Activated effector memory CD4-positive, alpha-beta T cell treated with Interleukin-2 at 50 U/mL for 16 hours (primary cell): ENCODE data around the gene MMAB.

Source experiments
- DNase-seq: peaks from one replicate; pipeline ENCODE4 v3.0.0-alpha.2; 2020

MMAB gene

GRCh38 chr12:109581856-109582255 is 8.6 kb upstream of the MMAB start:
- DNase-seq = no peak

- no peak for DNase-seq
Measured at GRCh38 chr12:109581334-109581691, 8.0 kb upstream of the MMAB start.

DNA sequence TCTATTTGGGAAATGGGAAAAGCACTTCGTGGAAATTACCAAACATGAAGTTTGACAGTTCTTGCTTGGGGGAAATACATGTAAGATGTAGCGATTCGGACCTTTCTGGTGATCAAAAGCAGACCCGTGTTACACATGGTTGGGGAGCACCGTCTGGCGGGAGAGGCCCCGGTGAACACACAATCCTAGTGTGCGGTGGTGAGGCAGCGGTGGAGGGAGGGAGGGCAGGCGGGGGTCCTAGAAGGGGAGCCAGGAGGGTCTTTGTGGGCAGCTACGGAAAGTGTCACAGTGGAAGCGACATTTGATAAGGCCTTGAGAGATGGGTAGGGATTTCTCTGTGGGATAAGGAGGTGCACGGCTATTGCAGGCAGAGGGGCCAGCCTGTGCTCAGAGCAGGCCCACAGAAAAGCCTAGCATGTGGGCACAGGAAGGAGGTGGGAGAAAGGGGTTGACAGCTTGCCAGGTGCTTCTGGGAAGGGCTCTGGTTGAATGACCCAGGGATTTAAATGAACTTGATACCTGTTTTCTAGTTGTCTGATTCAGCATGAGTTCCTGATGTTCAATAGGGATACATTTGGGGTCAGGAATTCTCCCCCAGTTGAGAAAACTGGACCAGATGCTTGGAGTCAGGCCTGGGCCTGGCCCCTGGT is 7.5 kb upstream of the MMAB start:
- no peak for DNase-seq

GRCh38 chr12:109580272-109580671 is 7.0 kb upstream of the MMAB start:
- no peak for DNase-seq

DNA sequence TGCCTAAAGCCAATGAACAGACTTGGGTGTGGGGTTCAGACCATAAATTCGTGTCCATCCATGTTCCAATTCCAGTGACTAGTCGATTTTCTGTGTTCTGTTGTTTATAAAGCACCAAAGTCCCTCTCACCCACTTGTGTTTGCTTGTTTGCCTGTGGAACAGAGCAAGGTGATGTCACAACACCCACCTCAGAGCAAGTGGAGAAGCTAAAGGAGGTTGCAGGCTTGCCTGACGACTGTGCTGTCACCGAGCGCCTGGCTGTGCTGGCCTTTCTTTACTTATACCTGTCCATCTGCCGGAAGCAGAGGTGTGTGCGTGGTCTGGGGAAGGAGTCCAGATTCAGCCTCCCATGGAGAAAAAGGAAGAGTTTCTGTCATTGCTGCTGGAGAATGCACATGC is 6.3 kb upstream of the MMAB start:
- no peak for DNase-seq

DNA sequence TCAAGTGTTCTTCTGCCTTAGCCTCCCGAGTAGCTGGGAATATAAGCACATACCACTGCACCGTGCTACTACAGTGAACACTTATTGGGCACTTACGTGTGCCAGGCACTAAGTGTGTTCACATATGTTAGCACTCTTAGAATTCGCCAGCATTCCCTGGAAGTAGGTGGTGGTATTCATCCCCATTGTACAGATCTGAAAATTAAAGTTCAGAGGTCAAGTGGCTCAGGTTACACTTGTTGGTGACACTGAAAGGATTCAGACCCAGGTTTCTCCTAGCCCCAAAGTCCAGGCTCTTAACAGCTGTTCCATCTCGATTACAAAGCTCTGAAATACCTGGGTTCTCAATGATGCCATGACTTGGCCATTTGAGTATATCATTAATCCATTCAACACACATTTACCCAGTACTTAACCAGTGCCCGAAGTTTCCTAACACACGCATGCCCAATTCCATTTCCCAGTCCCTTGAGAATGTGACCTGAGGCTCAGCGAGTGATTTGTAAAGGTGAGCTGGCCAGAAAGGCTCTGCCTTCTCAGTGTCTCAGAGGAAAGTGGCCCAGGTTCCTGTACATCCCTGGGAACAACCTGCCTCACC is 5.1 kb upstream of the MMAB start:
- no peak for DNase-seq

DNA sequence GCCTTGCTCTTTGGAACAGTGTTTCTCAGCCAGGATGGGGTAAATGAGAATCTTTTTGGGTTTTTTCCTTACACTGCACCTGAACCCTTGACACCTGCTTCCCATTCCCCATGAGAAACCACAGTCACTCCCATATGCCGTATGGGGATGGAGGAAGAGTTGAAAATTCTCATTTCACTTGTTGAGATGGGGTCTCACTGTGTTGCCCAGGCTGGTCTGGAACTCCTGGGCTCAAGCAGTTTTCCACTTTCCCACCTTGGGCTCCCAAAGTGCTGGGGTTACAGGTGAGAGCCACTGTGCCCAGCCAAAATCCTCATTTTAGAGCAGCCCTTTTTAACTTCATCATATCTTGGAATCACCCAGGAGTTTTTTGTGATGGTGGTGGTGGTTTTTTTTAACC is 4.0 kb upstream of the MMAB start:
- no peak for DNase-seq

GRCh38 chr12:109575683-109576082 is 2.4 kb upstream of the MMAB start:
- DNase-seq = no peak

DNA sequence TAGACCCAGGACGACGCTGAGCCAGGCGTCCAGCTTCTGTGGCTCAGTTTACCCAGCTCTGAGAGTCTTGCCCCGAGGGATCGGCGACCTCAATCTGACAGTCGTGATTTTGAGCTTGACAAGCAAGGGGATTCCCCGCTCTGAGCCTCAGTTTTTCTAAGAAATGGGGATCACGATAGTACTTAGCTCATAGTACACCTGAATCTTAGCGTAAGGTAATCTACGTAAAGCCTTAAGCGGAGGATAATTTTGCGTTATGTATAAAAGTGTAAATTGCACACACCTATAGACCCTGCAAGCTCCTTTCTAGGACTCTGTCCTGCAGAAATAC is 575 bp upstream of the MMAB start:
- no peak for DNase-seq

DNA sequence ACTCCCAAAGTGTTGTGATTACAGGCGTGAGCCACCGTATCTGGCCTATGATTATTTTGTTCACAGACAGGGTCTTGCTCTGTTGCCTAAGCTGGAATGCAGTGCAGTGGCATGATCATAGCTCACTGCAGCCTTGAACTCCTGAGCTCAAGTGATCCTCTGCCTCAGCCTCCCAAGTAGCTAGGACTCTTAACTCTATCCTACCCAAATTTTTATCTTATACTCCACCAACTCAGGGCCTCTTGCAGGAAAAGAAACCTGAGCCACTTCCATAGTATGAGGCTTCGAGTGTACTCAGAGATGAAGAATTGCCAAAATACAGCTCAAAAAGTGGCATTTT is 828 bp downstream of the MMAB start:
- DNase-seq = no peak

DNA sequence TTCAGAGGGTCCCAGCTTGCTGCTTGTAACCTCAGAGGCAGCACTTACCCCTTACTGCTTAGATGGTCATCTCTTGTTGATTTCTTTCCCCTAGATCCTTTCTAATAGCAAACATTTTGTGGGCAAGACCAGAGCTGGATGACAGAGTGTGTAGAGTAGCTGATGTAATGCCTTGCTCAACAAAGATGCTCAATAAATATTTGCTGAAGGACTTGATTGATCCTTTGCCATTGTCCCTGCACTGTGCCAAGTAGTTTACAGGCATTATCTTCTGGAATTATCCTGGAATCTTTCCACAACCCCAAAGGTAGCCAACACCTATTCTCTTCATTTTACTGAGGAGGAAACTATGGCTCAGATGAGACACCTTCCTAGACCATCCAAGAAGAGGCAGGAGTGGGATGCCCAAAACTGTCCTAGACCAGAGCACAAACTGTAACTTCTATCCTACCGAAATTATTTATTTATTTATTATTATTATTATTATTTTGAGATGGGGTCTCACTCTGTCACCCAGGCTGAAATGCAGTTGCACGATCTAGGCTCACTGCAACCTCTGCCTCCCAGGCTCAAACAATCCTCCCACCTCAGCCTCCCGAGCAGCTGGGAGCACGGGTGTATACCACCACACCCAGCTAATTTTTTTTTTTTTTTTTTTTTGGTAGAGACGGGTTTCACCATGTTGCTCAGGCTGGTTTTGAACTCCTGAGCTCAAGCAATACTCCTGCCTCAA is 1.4 kb downstream of the MMAB start:
- DNase-seq = no peak

DNA sequence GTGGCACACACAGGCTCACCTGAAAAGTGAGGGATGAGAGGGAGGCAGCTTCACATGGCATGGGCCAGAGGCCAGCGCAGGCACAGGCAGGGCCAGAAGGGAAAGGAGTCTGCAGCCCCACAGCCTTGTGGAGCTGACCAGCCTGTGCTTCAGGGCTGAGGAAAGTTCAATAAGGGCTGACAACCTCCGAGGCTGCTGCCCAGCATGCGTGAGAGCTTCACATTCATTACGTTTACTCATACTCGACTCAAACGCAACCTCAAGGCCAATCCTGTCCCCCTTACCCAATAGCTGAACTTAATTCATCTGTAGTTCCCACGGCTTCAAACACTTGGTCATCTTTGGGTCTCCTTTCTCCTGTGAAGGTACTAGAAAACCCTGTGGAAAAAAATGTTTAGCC is 4.8 kb downstream of the MMAB start:
- no peak for DNase-seq

- DNase-seq = no peak
Measured at GRCh38 chr12:109567967-109568366, 5.3 kb downstream of the MMAB start.

DNA sequence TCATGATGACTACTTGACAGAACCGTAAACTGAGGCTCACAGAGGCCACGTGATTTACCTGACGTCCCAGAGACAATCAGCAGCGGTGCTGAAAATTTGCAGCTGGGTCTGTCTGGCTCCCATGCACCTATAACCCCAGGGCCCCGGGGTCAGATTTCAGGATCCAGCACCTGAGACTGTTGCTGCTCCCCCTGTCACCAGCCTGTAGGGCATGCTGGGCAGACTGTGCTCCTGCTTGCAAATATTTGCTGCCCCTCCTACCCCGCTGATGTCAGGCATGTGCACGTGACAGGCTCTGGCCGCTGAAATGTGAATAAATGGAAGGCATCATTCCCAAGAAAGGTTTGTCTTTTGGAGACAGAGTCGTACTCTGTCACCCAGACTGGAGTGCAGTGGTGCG is 6.0 kb downstream of the MMAB start:
- no peak for DNase-seq

DNA sequence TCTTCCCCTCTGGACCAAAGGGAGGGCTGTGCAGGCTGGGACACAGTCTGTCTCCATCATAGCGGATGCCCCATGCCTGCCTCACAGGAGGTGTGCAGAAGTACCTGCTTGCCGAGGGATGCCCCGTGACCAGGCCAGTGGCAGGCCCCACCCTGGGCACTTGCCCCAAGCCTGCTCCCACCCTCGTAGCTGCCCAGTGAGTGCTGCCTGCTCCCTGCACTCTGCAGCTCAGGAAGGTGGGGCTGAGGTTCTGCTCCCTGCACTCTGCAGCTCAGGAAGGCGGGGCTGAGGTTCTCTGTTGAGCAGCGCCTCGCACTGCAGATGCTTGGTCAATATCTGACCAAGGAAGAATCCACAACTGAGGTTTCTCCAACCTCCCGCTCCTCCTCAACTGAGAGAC is 6.9 kb downstream of the MMAB start:
- no peak for DNase-seq

DNA sequence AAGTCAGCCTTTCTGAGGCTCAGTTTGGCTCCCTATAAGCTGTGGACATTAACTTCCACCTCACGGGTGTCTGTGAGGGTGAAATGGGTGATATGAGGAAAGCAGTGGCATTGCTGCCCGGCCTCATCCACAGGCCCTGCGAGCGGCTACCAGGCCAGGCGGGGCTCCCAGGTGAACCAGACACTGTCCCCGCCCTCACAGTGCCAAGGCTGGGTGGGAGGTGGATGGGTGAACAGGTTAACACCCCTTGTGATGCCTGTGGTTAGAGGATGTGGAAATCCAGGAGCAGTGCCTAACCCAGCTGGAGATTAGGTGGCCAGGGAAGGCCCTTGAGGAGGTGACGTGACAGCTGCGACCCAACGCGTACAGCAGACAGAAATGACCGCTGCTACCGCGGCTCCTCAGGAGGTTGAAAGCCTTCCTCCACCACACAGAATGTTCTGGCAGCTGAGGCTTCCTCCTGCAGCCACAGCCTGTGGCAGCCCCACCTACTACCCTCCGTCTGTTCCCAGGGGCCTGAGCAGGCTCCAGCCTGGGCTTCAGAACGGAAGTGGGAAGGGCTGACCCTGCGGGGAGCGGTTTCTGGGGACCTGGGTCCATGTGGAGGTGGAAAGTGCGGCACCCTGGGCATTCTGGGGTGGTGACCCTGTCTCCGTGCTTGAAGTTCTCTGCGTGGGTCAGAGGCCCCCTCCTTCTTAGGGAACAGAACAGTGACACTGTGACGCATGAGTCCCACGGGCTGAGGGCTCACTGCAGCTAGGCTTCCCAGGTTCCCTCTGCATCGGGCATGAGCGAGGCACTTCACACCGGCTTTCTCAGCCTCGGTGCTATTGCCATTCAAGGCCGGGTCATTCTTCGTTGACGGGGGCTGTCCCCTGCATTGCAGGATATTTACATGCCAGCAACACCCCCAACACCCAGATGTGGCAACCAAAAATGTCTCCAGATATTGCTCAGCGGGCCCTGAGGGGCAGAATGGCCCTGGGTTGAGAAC is 9.7 kb downstream of the MMAB start:
- no peak for DNase-seq

GRCh38 chr12:109562871-109563270 is 10.4 kb downstream of the MMAB start:
- DNase-seq = no peak

- no peak for DNase-seq
Measured at GRCh38 chr12:109561711-109562030, 11.6 kb downstream of the MMAB start.

GRCh38 chr12:109560867-109561710 is 12.2 kb downstream of the MMAB start:
- no peak for DNase-seq

DNA sequence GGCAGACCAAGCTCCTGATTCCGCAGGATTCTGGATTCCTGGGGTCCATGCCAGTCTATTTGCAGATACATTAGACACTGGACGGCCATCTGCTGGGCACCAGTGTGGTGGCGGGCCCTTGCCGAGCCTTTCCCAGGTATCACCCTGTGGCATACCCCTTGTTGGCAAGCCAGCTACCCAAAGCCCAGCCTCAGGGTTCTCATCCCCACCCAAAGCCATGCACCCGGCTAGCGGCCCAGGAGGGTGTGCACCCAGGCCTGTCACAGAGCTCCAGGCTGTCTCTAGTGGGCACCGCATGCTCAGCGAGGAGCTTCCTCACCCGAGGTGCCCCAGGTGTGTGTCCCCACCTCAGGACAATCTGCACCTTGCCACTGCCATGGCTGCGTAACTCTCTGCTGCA is 13.7 kb downstream of the MMAB start:
- no peak for DNase-seq

DNA sequence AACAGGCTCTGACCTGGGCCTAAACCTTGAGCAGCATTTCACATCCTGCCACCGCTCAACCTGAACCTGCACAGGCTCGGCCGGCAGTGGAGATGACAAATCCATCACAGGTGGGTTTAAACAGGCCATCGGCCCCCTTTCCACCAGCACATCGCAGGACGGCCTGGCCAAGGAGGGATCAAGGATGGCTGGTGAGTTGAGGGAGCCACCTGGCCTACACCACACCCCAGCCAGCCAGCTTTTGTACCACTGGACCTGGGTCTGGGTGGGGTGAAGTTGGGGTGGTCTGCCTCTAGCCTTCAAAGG is 14.2 kb downstream of the MMAB start:
- DNase-seq = no peak

DNA sequence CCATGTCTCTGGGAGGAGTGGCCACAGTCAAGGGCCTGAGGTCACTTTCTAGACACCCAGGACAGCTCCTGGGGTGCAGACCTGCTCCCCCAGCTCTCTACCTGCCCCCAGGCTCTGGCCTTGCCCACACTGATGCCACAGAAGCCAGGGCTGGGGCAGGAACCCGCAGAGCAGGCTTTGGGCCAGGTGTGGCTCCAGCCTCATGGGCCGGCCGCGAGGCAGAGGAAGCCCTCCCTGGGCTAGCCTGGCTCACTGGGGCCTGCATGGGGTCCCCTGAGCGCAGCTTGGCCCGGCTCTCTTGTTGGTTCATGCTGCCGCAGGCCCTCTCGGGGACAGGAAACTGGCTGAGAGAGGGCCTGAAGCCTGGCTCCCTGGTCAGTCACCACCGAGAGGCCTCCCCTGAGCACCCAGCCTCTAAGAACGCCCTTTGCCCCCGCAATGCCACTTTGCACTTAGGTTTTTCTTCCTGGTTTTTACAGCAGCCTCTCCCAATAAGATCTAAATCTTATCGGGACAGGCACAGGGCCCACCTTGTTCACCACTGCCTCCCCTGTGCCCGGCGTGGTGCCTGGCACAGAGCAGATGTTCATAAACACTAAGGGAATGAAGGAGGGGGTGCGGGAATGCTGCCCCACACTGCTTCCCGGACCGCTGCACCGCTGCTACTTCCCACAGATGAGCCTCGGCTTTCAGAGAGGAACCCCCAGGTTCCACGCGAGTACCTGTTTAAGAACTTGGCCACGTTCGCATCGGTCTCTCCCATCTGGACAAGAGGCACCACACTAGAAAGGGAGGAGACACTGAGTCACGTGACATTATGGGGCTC is 14.7 kb downstream of the MMAB start:
- DNase-seq = no peak
